Smooth muscle cell (in vitro differentiated cells): Measurements from ENCODE around the gene PGD. TPM values are rescaled to one million over a fixed set of nuclear protein-coding genes. Genes with fewer than 3 reads are reported as not detected.
A peak's percentile ranks its signal among the peaks of the same experiment; 100 is the strongest.

ENCODE experiments used
- DNase-seq: peaks from one replicate; lab custom pipeline; 2025; ENCODE audit not compliant: unreplicated experiment; lab: John Stamatoyannopoulos, UW
- H2AFZ ChIP-seq: fragments of 200-600 bp; sonication (generic); 2 replicates; pipeline ENCODE4 v1.6.0; 2016; ENCODE audit warnings: antibody characterized with exemption, low read depth, mild to moderate bottlenecking
- H3F3A ChIP-seq: fragments of 200-600 bp; sonication (generic); 2 replicates; pipeline ENCODE4 v1.6.0; 2017; ENCODE audit warnings: antibody characterized with exemption, low read depth
- H3K27ac ChIP-seq: fragments of 200-600 bp; sonication (generic); 2 replicates; pipeline ENCODE4 v1.5.1; 2016; ENCODE audit warnings: low read depth, mild to moderate bottlenecking
- H3K27me3 ChIP-seq: fragments of 200-600 bp; sonication (generic); 2 replicates; pipeline ENCODE4 v1.6.1; 2016; ENCODE audit warnings: low read depth, mild to moderate bottlenecking
- H3K36me3 ChIP-seq: fragments of 200-600 bp; sonication (generic); 2 replicates; pipeline ENCODE4 v1.5.1; 2016; ENCODE audit warnings: low read depth
- H3K4me1 ChIP-seq: fragments of 200-600 bp; sonication (generic); 2 replicates; pipeline ENCODE4 v1.5.1; 2016; ENCODE audit warnings: low read depth
- H3K4me2 ChIP-seq: fragments of 200-600 bp; sonication (generic); 2 replicates; pipeline ENCODE4 v1.6.0; 2016; ENCODE audit warnings: mild to moderate bottlenecking
- H3K4me3 ChIP-seq: fragments of 200-600 bp; sonication (generic); 2 replicates; pipeline ENCODE4 v1.5.1; 2016; ENCODE audit warnings: mild to moderate bottlenecking
- H3K79me2 ChIP-seq: fragments of 200-600 bp; sonication (generic); 2 replicates; pipeline ENCODE4 v1.6.0; 2016; ENCODE audit warnings: low read depth, mild to moderate bottlenecking
- H3K9ac ChIP-seq: fragments of 200-600 bp; sonication (generic); 2 replicates; pipeline ENCODE4 v1.6.0; 2016; ENCODE audit warnings: low read depth
- H3K9me3 ChIP-seq: fragments of 200-600 bp; sonication (generic); replicated peaks from 2 replicates; pipeline ENCODE4 v1.5.1; 2016; ENCODE audit warnings: low read depth
- H4K20me1 ChIP-seq: fragments of 200-600 bp; sonication (generic); 2 replicates; pipeline ENCODE4 v1.6.0; 2016; ENCODE audit warnings: low read depth
- WGBS: methylation state at CpG from one replicate; pipeline ENCODE4 v1.1.7; 2016; ENCODE audit warnings: low lambda C conversion rate; 5-methylcytosine and 5-hydroxymethylcytosine counted together
- polyA plus RNA-seq: library from polyadenylated mRNA; unstranded; fragments of >200 nt; fragmentation: Nextera tagmentation; extraction: Ambion mirVana; gene quantifications from 2 replicates; pipeline ENCODE4 v1.2.1, GENCODE V29; 2016
- total RNA-seq: library from RNA; depleted of rRNA; stranded (reverse); fragments of >200 nt; gene quantifications from 2 replicates; pipeline ENCODE4 v1.2.3, GENCODE V29; 2014
- TF ChIP-seq, protein P1 (sequence below): fragments of 200-600 bp; sonication (generic); IDR thresholded peaks from 2 replicates; pipeline ENCODE4 v1.5.1; 2017; ENCODE audit warnings: borderline replicate concordance, mild to moderate bottlenecking, antibody characterized with exemption; ENCODE audit not compliant: insufficient read depth, poor library complexity, severe bottlenecking

Gene PGD
- total and polyA plus RNA-seq, 2 experiments from 2014 or later, result 64.7 to 117 TPM

DNA sequence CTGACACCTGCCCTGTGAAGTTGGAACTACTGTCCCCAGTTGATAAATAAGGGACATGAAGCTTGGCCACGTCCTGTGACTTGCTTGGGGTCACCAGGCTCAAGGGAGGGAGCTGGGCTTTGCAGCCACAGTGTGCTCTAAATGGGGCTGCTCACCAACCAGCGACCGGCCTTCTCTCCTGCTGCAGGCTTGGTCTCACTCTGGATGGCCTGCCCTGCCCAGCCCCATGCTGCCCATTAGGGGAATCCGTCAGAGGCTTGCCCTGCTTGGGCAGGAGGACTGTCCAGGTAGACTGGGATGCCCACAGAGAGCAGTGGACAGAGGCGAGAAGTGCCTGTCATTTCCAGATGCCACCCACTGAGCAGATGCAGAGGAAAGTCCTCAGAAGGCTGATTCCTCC, 30.1 kb downstream of the PGD start:
- Histone ChIP-seq H3K27me3 (no peaks in the 10 kb centered on the region), H2AFZ (no peak overlapping the region), H3K27ac (no peak overlapping the region), H3F3A (no peaks in the 10 kb centered on the region), H3K36me3 (no peaks in the 10 kb centered on the region), H4K20me1 (no peaks in the 10 kb centered on the region), H3K4me3 (no peak overlapping the region), H3K4me1 (peaks cover 5% of the 10 kb centered on the region), H3K79me2 (no peaks in the 10 kb centered on the region), H3K9ac (no peak overlapping the region), H3K4me2 (no peak overlapping the region), H3K9me3 (no peaks in the 10 kb centered on the region)
- TF ChIP-seq, protein P1, sequence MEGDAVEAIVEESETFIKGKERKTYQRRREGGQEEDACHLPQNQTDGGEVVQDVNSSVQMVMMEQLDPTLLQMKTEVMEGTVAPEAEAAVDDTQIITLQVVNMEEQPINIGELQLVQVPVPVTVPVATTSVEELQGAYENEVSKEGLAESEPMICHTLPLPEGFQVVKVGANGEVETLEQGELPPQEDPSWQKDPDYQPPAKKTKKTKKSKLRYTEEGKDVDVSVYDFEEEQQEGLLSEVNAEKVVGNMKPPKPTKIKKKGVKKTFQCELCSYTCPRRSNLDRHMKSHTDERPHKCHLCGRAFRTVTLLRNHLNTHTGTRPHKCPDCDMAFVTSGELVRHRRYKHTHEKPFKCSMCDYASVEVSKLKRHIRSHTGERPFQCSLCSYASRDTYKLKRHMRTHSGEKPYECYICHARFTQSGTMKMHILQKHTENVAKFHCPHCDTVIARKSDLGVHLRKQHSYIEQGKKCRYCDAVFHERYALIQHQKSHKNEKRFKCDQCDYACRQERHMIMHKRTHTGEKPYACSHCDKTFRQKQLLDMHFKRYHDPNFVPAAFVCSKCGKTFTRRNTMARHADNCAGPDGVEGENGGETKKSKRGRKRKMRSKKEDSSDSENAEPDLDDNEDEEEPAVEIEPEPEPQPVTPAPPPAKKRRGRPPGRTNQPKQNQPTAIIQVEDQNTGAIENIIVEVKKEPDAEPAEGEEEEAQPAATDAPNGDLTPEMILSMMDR, result no peak
- no peak for DNase-seq
- 85% methylated on average over 5 of the region's 5 CpGs for WGBS

DNA sequence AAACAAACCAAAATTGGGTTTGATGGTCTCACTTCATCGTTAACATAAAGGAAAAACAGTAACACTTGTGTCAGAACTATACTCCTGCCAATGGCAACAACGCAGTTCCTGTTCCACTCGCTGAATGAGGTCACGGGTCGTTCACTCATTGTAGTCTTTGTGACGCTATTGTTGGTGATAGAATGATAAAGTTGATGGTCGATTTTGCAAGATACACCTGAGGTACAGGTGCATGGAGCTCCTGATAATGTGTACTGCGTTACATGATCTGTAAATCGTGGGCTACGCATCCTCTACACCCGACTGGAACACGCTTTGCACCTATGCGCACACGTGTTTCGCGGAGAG, 31.0 kb downstream of the PGD start:
- no peak overlapping the region for H3K27ac ChIP-seq
- H3K79me2 ChIP-seq, result no peaks in the 10 kb centered on the region
- H3K4me2 ChIP-seq, result peak overlapping the region; percentile 93
- peaks cover 5% of the 10 kb centered on the region for H3K4me1 ChIP-seq
- 37% methylated on average over 16 of the region's 16 CpGs for WGBS
- no peaks in the 10 kb centered on the region for H4K20me1 ChIP-seq
- H3K9me3 ChIP-seq, result no peaks in the 10 kb centered on the region
- H3K9ac ChIP-seq, result no peak overlapping the region
- DNase-seq, result no peak
- H3K36me3 ChIP-seq, result no peaks in the 10 kb centered on the region
- no peaks in the 10 kb centered on the region for H3F3A ChIP-seq
- peak overlapping the region; percentile 91 for H2AFZ ChIP-seq
- peak overlapping the region; percentile 82 for H3K4me3 ChIP-seq
- TF ChIP-seq, protein P1, result no peak
- no peaks in the 10 kb centered on the region for H3K27me3 ChIP-seq

DNA sequence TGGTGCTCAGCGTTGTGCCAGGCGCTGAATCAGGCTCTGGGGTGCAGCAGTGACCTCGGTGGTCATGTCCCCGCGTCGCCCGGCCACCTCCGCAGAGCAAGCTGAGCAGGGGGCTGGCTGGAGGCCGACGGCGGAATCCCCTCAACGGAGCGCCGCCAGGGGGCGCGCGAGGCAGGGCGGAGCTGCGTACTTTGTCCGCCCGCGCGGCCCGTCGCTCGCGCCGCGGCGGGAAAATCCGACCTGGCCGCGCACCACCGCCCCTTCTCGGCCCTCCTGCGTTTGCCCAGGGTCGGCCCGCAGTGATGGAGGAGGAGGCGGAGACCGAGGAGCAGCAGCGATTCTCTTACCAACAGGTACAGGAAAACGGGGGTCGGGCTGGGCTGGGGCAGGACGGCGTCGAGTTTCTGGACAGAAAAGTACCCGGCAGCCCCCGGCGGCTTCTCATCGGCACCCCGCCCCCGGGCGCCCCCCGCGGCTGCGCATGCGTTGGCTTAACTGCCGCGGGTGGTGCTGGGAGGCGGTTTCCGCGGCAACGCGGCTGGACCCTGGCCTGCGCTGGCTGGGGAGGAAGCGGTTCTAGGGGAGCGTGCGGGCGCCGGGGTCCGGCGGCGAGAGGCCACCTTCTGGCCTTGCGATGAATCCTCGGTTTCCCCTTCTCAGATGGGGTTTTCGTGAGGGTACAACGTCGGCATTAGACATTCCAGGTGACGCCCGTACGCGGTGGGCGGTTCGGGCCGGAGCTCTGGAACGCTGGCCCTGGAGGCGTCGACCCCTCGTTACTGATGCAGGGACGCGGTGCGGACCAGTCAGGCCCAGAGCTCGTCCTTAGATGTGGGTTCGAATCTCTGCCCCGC, 31.6 kb downstream of the PGD start, which contains the start of gene CENPS:
Gene CENPS (plus strand): TSS at position 218 of the 854 bp plus-strand sequence. CDS start 85 bp downstream, at position 303.
- Histone ChIP-seq H3K4me3 (peak within 1 kb of the TSS; percentile 82), H3K27ac (peak within 1 kb of the TSS; percentile 69), H4K20me1 (no peaks in the 10 kb centered on the region), H3K9me3 (no peaks in the 10 kb centered on the region), H2AFZ (peak within 1 kb of the TSS; percentile 91), H3K4me2 (peak within 1 kb of the TSS; percentile 93), H3F3A (no peaks in the 10 kb centered on the region), H3K79me2 (no peaks in the 10 kb centered on the region), H3K36me3 (no peaks in the 10 kb centered on the region), H3K4me1 (peaks cover 5% of the 10 kb centered on the region), H3K9ac (peak within 1 kb of the TSS; percentile 92), H3K27me3 (no peaks in the 10 kb centered on the region)
- TF ChIP-seq, protein P1, result peak; percentile 92
- DNase-seq, result peak; percentile 95
- WGBS, result under 1% methylated on average over 82 of the region's 95 CpGs
